ENCODE results near the gene MTHFD1.

GRCh38 chr14:64501411-64502171, 113.4 kb downstream of the MTHFD1 start:
- TF ChIP-seq, protein P1, sequence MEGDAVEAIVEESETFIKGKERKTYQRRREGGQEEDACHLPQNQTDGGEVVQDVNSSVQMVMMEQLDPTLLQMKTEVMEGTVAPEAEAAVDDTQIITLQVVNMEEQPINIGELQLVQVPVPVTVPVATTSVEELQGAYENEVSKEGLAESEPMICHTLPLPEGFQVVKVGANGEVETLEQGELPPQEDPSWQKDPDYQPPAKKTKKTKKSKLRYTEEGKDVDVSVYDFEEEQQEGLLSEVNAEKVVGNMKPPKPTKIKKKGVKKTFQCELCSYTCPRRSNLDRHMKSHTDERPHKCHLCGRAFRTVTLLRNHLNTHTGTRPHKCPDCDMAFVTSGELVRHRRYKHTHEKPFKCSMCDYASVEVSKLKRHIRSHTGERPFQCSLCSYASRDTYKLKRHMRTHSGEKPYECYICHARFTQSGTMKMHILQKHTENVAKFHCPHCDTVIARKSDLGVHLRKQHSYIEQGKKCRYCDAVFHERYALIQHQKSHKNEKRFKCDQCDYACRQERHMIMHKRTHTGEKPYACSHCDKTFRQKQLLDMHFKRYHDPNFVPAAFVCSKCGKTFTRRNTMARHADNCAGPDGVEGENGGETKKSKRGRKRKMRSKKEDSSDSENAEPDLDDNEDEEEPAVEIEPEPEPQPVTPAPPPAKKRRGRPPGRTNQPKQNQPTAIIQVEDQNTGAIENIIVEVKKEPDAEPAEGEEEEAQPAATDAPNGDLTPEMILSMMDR (IDR thresholded peaks at IDR 0.05): peak in 3 of 4 experiments; percentile 7 to 45 (median 41)
- peak; percentile 28 to 54 for TF ChIP-seq POLR2A (IDR thresholded peaks at IDR 0.05)

Data from gastroesophageal sphincter (tissue), 3 donors.